Measurements from ENCODE around the gene BAG5.
"Not testable (repeated sequence)": the region's sequence is repeated elsewhere in the genome, so short reads cannot be mapped to it uniquely, and the experiment has no call there.

BAG5 gene

GRCh38 chr14:103522649-103523574, 39.5 kb downstream of the BAG5 start, which contains the start of gene CKB:
Gene CKB, minus strand, starts transcription at chr14:103522830. Its CDS starts 337 bp downstream, at chr14:103522493.
- peak; percentile 62 for DNase-seq

- no peak for DNase-seq
These were observed 40.4 kb downstream of the BAG5 start for GRCh38 chr14:103521951-103522563.

GRCh38 chr14:103521438-103521950, 41.0 kb downstream of the BAG5 start:
- DNase-seq, result no peak

DNA sequence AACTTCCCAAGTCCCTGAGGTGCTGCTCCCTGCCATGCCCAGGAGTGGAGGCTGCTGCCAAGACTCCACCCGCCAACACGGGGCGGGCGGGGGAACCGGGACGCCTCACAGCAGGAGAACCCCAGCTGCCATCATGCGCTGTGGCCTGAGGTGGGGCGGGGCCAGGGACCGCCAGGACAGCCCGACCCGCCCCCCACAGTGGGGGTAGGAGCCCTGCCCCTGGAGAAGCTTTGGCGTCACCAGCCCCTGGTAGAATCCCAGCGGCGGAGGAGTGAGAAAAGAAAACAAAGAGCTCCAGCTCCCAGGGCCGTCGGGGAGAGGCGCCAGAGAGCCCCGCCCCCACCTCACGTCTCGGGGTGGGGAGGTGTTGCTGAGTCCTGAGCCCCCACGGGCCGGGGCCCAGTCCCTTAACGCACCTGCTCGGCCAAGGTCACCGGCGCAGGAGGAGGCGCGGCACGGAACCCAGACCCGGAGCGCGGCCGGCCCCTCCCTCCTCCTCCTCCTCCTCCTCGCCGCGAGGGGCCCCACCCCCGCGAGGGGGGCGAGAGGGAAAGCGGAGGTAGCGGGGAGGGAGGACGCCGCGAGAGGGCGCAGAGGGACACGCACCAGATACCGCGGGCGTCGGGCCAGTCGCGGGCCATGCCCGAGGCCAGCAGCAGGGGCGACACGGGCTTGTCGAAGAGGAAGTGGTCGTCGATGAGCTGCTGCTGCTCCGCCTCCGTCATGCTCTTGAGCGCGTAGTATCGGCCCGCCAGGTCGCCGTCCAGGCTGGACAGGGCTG, 41.6 kb downstream of the BAG5 start:
- peak; percentile 82 for DNase-seq

- no peak for DNase-seq
These were observed 42.2 kb downstream of the BAG5 start for GRCh38 chr14:103520269-103520656.

DNA sequence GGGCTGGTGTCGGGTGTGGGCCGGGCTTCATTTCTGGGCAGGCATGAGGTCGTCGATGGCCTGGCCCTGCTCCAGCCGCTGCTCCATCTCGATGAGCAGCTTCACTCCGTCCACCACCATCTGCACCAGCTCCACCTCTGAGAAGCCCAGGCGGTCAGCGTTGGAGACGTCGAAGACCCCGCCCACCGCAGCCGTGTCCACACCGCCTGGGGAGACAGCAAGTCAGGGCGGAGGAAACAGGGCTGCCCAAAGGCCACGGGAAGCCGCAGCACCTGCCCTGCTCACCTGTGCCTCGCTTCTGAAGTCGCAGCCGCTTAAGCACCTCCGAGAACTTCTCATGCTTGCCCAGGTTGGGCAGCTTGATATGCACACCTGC, 42.6 kb downstream of the BAG5 start:
- DNase-seq, result no peak

DNA sequence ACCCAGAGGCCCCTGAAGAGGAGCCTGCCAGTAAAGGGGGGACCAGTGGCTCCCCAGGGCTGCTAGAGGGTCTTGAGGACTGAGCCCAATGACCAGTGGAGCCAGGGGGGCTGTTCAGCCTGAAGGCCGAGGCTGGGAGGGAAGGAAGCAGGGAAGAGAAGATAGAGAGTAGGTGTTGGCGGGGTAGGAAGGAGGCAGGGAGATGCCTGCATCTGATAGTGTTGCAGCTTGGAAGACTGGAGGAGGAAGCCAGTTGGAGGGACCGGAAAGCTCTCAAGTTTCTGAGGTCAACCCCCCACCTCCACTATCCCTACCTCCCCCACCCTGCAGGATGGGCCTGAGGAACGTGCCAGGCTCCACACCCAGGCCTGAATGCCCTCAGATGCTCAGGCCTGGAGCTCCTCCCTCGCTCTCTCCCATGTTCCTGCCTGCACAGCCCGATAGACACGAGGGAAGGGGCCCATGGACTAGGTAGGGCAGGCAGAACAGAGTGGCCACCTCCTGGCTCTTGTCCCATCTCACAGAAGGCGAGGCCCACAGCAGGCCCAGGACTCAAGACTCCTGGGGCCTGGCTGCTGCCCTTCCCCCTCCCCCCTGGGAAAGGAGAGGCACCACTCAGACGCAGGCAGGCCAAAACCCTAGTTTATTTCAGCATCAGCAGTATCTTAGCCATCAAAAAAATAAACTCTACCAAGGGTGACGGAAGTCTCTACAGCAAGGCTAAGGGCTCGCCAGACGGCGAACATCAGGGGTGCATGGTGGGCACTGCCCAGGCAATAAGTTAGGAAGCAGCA, 43.2 kb downstream of the BAG5 start:
- DNase-seq, result no peak

DNA sequence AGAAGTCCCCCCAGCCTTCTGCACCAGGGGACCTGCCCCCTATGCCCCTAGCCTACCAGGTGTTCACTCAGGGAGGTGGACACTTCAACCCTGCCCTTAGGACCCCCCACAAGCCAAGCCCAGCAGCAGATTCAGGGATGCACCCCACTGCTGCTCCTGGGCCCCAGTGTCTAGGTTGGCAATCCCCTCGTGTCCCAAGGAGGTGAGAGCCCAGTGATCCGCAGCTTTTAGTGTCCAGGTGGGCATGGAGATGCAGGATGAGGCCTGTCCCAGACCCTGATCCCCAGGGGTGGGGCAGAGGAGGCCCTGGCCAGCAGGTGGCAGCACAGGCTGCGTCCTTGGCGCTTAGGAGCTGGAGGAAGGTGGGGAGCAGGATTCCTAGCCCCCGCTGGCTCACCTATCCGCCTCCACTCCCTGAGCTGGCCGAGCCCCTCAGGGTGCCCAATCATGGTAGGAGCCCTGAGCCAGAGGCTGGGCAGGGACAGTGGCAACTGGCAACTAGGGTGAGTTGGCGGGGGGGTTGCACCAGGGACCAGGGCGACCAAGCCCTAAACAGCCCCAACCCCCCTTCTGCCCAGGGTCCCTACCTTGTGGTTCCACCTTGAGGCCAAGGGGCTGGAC, 43.9 kb downstream of the BAG5 start:
- DNase-seq, result peak; percentile 65

DNA sequence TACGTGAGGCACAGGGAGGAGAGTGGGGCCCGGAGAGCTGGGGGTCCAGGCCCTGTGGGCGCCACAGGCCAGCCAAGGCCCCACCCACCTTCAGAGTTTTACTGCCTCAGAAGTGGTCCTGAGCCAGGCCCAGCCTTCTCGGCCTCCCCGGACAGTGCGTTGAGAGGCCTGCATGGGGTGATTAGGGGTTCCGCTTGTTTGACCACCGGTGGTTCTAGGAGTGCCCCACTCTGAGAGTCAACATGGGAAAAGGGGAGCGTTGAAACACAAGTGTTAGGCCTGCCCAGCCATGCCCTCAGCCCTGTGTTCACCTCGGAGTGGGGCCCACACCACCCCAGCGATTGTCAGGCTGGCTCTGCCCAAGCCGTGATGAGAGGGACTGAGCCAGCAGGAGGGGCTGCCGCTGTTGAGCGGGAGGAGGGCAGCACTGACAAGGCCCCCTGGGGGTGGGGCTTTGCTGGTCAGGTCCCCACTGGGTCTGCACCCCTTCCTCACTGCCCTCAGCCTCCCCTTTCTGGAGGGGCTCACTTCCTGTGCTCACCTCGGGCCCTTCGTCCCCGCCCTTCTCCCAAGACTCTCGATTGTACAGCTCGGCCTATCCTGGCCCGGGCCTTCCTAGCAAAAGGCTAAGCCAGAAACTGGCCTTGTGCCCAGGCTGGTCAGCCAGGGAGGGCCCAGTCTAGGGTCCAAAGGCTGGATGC, 44.6 kb downstream of the BAG5 start:
- DNase-seq, result no peak

- DNase-seq, result no peak
These were observed 45.3 kb downstream of the BAG5 start for GRCh38 chr14:103517174-103517566.

DNA sequence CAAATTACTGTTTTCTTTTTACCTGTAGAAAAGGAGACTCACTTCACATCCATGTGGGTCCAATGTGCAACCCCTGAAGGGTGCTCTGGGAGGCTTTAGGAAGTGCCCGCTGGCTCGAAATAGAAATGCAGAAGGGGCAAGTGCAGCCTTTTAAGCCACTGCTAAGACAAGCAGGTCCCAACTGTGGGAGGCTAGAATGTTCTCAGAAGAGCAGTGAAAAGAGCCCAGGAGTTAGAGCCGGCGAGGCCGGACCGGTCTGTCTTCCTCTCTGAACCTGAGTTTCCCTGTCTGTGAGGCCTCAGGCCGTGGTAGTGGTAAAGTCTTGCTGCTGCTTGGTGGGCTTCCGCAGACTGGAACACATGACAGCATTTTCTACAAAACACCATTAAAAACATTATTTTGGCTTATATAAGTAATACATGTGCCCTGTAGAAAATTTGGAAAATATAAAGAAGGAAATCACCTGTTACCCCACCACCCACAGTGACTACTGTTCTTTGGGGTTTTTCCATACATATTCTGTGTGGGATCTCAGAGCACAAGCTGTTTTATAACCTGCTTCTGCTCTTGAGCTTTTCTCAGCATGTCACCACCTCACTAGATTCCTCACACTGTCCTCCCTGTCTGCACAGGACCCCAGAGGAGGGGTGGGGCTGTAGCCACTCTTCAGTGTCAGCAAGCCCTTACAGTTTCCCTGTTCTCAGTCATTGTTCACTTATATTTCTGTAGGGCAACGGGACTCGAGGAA, 45.9 kb downstream of the BAG5 start:
- no peak for DNase-seq

- DNase-seq, result no peak
These were observed 47.6 kb downstream of the BAG5 start for GRCh38 chr14:103514596-103515421.

GRCh38 chr14:103512701-103513611, 49.5 kb downstream of the BAG5 start:
- no peak for DNase-seq

DNA sequence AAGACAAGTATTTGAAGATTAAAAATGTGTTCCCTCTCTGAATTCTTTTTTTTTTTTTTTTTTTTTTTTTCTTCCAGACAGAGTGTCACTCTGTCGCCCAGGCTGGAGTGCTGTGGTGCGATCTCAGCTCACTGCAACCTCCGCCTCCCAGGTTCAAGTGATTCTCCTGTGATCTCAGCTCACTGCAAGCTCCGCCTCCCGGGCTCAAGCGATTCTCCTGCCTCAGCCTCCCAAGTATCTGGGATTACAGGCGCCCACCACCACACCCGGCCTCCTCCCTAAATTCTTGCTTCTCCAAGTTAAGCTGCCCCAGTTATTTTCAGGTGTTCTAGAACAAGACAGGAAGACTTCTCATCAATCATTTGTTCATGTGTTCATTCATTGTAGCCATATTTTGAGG, 50.3 kb downstream of the BAG5 start:
- DNase-seq, result not testable (repeated sequence)

DNA sequence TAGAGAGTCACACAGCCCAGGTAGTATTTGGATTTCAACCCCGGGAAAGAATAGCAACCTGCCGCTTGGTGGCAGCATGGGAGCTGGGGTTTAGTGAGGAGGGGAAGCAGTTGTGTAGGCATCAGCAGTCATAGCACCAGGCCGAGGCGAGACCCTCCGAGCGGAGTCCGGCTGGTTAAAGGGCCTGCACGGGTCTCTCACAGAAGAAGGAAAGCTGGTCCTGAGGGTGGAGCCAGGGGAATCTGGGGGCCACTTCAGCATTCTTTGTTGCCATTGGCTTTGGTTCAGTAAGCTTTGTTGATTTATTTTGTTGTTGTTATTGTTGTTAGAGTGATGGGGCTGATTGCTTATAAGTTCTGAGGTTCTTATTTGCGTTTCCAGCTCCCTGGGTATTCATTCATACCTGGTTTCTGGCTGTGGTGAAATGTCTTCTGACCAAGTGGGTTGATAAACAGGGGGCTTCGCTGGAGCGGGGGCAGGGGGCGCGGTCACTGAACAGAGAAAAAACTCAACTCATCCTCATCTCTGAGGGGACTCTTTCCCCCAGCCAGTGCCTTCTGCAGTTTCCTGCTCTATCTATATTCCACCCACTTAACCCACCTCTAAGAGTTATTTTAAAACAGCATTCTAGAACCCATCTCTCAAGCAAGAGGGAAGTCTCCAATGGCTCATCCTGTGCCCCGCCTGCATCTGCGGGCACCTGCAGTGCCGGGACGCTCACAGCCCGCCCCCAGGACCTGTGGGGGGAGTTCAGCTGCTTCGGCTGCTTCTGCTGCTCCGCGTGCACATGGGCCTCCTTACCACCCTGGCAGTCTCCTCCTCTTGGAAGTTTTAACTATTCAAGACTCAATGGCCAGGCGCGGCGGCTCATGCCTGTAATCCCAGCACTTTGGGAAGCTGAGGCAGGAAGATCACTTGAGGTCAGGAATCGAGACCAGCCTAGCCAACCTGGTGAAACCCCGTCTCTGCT, 51.4 kb downstream of the BAG5 start:
- DNase-seq, result no peak

DNA sequence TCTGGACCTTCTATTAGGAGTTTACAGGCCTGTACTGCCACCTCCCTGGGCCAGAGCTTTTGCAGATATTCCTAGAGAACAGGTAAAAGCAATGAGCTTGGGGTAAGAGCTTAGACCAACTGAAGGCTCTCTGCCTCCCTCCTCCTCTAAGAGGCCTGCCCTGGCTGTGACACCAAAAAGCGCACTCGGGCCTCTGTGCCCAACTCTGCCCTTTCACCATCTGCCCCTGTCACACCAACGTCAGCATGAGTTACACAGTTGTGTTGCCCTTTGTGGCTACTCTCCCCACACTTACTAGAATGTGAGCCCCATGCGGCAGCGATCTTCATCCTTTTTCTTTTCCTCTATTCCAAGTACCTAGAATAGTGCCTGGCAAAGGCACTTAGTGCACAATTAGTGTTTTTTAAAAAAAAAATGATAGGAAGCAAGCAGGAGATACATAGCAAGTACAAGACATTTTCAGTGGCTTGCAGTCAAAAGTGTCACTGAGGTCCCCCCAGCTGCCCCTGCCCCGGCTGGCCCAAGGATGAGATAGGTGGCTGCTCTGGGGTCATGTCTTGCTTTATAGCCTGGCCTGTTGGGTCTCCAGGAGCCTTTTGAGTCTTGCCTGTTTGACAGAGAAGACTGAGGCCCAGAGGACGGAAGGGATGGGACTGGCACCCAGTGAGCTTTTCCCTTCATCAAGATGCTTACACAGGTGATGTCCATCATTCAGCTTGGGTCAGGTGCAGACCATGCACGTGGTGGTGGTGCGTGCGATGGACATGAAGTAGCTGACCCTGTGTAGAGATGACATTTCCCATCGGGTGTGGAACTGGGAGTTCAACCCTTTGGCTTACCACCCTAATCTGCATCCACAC, 52.4 kb downstream of the BAG5 start:
- DNase-seq, result no peak

Measured in right hindlimb (tissue), 1 donor.